Lower leg skin (tissue), 4 donors: ENCODE data around the gene GLRB. TPM values are rescaled to one million over a fixed set of nuclear protein-coding genes. Genes with fewer than 3 reads are reported as not detected.

Experiments used
- DNase-seq, 2 donors: peaks; one replicate each; pipeline ENCODE4 v3.0.0-alpha.2; 2019; ENCODE audit warnings: low spot score in 2 of 2
- H3K4me3 ChIP-seq: fragments of 200-600 bp; sonication (generic); 2 replicates; pipeline ENCODE4 v1.5.1; 2017; ENCODE audit warnings: mild to moderate bottlenecking, low read depth; ENCODE audit not compliant: poor library complexity, severe bottlenecking
- CTCF ChIP-seq, 3 donors: fragments of 450-650 bp; IDR thresholded peaks; one replicate each; pipeline ENCODE4 v1.5.1; 2016; ENCODE audit warnings: antibody characterized with exemption in 3 of 3, mild to moderate bottlenecking in 3 of 3, moderate library complexity in 2 of 3
- POLR2A ChIP-seq, 2 donors: fragments of 450-650 bp; IDR thresholded peaks; one replicate each; pipeline ENCODE4 v1.6.1; 2016 to 2017; ENCODE audit warnings: antibody characterized with exemption in 2 of 2, mild to moderate bottlenecking in 1 of 2, moderate library complexity in 1 of 2
- WGBS, 2 donors: methylation state at CpG; one replicate each; pipeline ENCODE4 v1.1.5; 2018; 5-methylcytosine and 5-hydroxymethylcytosine counted together
- intact Hi-C: fragments of 100-400 bp; cut with DNase I; formaldehyde crosslinking; loops from one replicate; pipeline ENCODE4 v1.15.0; 2023; ENCODE audit warnings: low total_unique reads
- total RNA-seq, 4 donors: library from RNA; depleted of rRNA; stranded (reverse); fragments of >200 nt; gene quantifications; one replicate each; pipeline ENCODE4 v1.1.0, GENCODE V29; 2016

GLRB gene
- total RNA-seq, 4 donors from 2014 or later: 1.3 to 2.2 (median 1.9) TPM

GRCh38 chr4:157196046-157196445 is 120.1 kb downstream of the GLRB start:
- no peak overlapping the region for H3K4me3 ChIP-seq
- 90 to 91% methylated on average over 1 of the region's 1 CpG for WGBS, 2 donors
- no peak for DNase-seq
- intact Hi-C loops: no loop called here
- TF ChIP-seq CTCF (IDR thresholded peaks at IDR 0.05) (no peak), POLR2A (IDR thresholded peaks at IDR 0.05) (no peak)

GRCh38 chr4:157204634-157205244 is 128.8 kb downstream of the GLRB start:
- WGBS, 2 donors: 82% methylated on average over 17 of the region's 17 CpGs
- H3K4me3 ChIP-seq: no peak overlapping the region
- TF ChIP-seq POLR2A (IDR thresholded peaks at IDR 0.05) (no peak), CTCF (IDR thresholded peaks at IDR 0.05) (no peak)
- intact Hi-C loops: no loop called here
- peak in 1 of 2 donors; percentile 60 for DNase-seq

GRCh38 chr4:157217708-157218107 is 141.8 kb downstream of the GLRB start:
- 22 to 25% methylated on average over 3 of the region's 3 CpGs for WGBS, 2 donors
- no peak for DNase-seq
- TF ChIP-seq POLR2A (IDR thresholded peaks at IDR 0.05): no peak
- no peak for TF ChIP-seq CTCF (IDR thresholded peaks at IDR 0.05)
- H3K4me3 ChIP-seq: no peak overlapping the region
- intact Hi-C loops: no loop called here

- no peak overlapping the region for H3K4me3 ChIP-seq
- WGBS, 2 donors: 15 to 17% methylated on average over 16 of the region's 16 CpGs
- no peak for DNase-seq
- intact Hi-C loops: no loop called here
- TF ChIP-seq CTCF (IDR thresholded peaks at IDR 0.05) (no peak), POLR2A (IDR thresholded peaks at IDR 0.05) (no peak)
Measured at GRCh38 chr4:157219711-157220370, 143.9 kb downstream of the GLRB start.

GRCh38 chr4:157220371-157220881 is 144.5 kb downstream of the GLRB start, which contains the start of gene GRIA2:
GRIA2 (plus strand) TSS chr4:157220728; CDS start chr4:157221043, 315 bp downstream.
- DNase-seq: peak in 1 of 2 donors; percentile 86
- TF ChIP-seq POLR2A (IDR thresholded peaks at IDR 0.05) (no peak), CTCF (IDR thresholded peaks at IDR 0.05) (no peak)
- no peak within 1 kb of the TSS for H3K4me3 ChIP-seq
- intact Hi-C loops: no loop called here
- WGBS, 2 donors: 6 to 7% methylated on average over 55 to 56 of the region's 57 CpGs
